Globus pallidus (tissue), 1 donor: Measurements from ENCODE around the gene MT2A.
"Not testable (repeated sequence)": the region's sequence is repeated elsewhere in the genome, so short reads cannot be mapped to it uniquely, and the experiment has no call there.

Experiments
- DNase-seq: peaks from one replicate; pipeline ENCODE4 v3.0.0-alpha.2; 2015; ENCODE audit warnings: low spot score

The MT2A gene

DNA sequence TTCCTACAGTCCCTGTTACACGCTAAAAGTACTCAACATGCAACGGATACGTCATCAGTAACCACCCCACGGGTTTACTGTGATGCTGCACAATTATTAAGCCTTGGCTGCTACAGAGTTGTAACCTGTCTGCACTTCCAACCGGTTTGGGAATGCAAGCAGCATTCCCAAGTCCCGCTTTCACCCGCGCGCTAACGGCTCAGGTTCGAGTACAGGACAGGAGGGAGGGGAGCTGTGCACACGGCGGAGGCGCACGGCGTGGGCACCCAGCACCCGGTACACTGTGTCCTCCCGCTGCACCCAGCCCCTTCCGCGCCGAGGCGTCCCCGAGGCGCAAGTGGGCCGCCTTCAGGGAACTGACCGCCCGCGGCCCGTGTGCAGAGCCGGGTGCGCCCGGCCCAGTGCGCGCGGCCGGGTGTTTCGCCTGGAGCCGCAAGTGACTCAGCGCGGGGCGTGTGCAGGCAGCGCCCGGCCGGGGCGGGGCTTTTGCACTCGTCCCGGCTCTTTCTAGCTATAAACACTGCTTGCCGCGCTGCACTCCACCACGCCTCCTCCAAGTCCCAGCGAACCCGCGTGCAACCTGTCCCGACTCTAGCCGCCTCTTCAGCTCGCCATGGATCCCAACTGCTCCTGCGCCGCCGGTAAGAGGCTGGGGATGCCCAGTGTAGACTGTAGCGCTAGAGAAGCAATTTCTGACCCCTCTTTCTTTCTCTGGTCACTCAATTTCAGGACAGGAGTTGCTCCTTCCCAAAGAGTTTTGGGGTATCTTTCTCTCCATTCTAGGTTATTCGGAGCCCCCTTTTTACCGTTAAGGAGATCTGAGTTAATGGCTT lies at the start of gene MT2A:
MT2A (plus strand) TSS at position 542 of the 833 bp plus-strand sequence; CDS start at position 614, 72 bp downstream.
- DNase-seq, result peak; percentile 93

DNA sequence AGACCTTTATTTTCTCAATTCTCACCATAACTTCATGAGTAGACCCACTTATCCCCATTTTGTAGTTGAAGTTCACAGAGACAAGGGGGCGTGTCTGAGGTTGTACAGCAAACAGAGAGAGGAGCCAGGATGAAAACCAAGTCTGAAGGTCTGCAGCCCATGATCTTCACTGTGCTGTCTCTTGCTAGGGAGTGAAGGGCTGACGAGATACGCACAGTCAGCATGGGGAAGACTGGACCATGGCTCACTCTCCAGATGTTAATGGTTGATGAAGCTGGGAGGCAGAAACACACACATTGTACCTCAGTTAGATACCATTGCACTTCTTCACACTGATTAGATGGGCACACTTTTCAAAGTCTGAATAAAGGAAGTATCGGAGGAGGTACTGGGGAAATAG lies 49.3 kb upstream of the MT2A start:
- DNase-seq, result no peak

DNA sequence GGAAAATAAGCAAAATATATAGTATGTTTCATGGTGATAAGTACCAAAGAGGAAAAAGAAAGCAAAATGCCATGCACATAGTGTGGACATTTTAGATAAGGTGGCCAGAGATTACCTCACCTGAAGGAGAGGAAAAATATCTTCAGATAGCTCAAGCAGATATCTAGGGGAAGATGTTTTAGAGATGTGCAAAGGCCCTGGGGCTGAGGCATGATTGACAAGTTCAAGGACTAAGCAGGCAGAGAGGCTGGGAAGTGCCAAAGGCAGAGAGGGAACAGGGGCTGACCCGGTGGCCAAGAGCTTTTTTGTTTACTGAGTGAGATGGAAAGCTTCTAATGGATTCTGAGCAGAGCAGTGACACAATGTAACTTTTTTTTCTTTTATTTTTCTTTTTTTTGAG lies 47.9 kb upstream of the MT2A start:
- no peak for DNase-seq

DNA sequence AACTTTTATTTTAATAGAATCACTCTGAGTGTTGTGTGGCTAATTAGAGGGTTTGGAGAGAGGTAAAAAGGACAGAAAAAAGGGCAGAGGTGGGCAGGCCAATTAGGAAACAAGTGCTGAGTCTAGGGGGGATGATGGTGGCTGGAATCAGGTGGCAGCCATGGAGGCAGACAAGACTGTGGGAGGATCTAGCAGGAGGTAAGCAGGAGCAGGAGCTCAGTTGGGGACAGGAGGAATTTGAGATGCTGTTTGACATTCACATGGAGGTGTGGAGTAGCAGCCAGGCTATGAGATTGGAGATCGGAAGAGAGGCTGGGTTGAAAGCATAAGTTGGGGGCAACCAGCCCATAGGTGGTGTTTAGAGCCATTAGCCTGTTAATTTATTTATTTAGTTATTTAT lies 47.3 kb upstream of the MT2A start:
- no peak for DNase-seq

DNA sequence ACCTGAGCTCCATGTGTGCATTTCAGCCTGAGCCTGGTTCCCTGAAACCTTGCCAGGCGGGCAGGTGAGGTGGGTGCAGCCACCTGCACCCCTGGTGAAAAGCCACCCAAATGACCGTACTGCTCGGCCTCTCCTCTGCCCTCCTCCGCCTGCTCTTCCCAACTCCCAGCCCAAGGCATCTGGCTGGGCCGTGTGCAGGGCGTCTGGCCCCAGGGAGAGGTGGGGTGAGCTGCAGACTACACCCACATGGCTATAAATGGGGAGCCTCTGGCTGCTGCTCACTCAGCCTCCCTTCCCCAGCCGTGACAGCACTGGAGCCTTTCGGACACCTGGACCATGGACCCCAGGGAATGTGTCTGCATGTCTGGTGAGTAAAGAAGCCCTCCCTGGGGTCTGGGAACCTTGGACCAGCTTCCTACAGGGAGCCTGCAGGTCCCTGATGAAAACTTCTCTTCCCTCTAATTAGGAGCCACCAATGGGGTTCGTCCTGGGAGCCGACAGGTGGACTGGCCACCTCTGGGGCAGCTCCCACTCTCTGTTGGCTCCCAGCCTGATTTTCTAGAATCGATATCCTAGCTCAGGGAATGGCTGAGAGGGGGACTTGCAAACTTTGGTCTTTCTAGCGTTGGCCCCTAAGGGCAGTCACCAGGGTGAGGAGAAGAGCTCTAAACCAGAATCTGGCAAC lies 43.4 kb upstream of the MT2A start, which contains the start of gene MT4:
MT4 (plus strand) TSS at position 281 of the 685 bp plus-strand sequence; CDS start at position 337, 56 bp downstream.
- no peak for DNase-seq

DNA sequence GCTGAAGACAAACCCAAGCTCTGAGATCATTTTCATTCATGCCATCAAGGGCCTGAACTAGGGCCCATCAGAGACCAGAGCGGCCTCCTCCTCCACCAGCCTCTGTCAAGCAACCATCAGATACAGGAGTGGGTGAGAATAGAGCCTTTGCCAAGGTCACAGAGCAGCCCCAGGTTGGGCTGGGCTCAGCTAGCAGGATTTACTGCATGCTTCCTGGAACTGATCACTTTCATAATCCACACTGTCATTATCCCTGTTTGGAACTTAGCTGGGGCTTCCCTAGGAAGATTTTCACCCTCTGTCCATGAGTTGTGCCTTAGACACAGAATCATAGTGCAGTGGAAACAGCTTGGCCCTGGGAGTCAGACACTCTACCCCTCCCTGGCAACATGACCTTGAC lies 38.4 kb upstream of the MT2A start:
- DNase-seq, result no peak

DNA sequence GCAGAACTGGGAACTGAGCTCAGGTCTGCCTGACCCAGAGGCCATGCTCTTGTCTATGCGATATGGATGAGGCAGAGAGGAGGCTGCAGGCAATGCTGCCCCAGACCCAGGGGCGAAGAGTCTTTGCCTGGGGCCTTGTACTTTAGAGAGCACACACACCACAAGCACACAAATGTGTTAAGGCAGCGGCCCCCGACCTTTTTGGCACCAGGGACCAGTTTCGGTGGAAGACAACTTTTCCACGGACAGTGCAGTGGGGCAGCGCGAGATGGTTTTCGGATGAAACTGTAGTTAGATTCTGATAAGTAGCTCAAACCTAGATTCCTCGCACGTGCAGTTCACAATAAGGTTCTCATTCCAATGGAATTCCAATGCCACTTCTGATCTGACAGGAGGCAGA lies 36.9 kb upstream of the MT2A start:
- DNase-seq, result no peak

DNA sequence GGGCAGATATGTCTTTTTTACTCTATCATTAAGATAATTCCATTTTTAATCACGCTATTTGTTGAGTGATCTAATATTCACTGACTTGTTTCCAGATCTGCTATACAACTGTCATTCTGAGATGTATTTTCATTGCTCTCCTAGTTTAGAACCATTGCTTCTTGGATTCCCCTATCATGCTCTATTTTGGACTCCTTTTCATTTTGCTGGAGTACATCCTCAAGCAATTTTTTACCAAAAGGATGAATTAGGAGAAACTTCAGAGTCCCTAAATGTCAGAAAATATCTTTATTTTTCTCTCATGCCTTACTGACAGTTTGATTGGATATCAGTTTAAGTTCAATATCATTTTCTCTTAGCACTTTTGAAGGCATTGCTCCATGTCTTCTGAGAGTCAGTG lies 33.8 kb upstream of the MT2A start:
- no peak for DNase-seq

DNA sequence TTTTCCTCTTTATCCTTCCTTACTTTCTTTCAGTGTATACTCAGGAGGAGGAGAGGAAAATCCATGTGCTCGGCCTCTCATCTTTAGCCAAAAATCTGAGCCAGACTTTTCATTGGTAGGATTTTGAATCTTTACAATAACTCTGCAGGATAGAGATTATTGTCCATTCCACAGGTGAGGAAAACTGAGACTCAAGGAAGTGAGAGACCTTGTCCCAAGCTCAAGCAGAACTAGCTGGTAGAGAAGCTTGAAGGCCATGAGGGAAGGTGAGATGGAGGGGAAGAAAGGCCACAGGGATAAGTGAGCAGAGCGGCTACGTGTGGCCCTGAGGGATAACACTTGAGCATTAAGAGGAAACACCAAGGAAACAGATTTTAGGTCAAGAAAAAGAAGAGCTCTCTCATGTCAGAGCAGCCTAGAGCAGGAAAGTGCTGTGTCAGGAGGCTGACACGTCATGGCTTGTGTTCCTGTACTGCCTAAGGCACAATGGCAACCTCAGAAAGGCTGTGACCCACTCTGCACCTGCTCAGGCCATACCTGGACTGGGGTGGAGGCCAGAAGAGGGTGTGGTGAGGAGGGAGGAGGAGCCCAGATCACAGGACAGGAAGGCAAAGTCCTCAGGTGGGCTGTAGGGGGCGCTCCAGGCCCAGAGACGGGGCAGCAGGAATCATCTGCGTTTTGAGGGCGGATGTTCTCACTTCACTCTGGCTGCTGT lies 31.6 kb upstream of the MT2A start:
- DNase-seq, result peak; percentile 38

DNA sequence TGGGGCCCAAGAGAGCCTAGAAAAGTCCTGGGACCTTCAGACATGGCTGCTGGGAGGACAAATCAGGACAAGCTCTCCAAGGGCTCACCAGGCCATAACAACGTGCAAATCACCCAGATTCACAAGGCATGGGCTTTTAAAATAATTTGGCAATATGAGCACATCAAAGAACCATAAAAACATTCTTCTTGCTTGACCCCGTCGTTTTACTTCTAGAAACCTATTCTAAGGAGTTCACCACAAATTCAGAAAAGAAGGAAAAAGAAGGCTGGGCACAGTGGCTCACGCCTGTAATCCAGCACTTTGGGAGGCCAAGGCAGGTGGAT lies 31.1 kb upstream of the MT2A start:
- no peak for DNase-seq

DNA sequence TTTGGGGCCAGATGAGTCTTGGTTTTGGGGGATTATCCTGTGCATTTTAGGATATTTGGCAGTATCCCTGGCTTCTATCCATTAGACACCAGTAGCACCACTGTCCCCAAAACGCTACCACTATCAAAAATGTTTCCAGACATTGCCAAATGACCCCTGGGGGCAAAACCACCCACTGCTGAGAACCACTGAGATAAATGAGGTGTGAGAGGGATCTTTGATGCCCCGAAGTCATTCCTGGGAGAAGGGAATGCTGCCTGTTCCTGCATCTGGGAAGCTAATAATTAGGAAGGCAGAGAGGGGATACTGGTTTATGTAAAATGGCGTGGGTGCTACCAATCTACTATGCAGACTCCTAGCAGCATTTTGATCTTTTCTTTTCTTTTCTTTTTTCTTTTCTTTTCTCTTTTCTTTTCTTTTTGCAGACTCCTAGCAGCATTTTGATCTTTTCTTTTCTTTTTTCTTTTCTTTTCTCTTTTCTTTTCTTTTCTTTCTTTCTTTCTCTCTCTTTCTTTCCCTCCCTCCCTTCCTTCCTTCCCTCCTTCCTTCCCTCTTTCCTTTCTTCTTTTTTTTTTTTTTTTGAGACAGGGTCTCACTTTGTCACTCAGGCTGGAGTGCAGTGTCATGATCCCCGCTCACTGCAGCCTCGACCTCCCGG lies 27.9 kb upstream of the MT2A start:
- no peak for DNase-seq

DNA sequence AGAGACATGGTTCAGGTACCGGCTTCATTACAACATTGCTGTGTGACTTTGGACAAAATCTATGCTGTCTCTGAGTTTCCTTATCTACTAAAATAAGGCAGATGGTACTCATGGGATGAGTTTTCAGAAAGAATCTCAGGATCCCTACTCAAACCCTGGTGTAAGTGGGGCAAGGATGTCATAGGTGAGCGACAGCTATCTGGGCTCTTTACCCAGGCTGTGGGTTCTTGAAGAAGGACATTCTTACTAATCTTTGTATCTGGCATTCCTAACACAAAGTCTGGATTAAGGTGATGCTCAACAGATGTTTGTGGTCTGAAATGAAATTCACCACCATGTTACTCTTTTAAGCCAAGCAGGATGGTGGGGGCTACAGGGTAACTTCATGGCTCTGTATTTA lies 25.5 kb upstream of the MT2A start:
- DNase-seq, result not testable (repeated sequence)

DNA sequence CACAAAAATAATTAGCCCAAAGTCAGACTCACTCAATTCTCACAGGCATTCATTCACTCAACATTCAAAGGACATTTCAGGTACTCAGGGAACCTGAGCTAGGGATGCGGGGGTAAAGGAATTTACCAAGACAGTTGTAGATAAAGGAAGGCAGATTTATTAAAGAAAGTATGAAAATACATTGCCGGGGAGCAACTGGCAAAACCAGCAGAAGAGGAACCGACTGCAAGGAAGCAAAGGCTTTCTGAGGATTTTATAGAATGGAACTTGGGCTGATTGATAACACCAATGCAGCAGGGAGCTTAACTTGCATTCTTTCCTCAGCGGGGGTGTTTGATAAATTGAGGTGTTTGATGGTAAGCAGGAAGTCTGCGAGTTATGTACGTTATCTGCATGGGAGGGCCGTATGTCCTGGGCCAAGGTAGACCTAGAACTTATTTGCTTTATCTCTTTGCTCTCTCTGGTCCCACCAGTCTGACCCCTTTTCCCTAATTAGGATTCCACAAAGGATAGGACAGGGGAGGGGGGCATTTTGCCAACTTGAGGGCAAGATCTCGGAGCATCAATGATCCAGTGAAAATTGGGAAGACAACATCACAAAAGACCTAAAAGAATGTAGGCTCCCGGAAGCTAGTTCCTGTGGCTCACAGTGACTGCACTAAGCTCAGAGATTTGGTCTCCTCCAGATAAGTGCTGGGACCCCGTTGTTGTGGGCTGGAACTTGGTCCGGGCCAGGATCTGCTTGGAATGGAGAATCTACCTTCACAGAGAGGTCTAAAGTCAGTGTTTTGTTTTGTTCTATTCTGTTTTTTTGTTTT lies 24.8 kb upstream of the MT2A start:
- DNase-seq, result no peak

DNA sequence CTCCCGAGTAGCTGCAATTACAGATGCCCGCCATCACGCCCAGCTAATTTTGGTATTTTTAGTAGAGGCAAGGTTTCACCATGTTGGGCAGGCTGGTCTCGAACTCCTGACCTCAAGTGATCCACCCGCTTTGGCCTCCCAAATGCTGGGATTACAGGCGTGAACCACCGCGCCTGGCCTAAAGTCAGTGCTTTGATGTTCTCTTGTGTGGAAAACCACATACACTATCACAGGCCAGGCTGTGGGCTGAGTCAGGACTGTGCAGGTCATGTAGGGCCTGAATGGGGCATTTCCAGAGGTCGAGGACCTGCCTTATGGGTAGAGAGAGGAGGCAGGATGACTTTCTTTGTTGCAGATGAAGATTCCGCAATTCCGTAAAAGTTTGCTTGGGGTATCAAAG lies 24.1 kb upstream of the MT2A start:
- no peak for DNase-seq

DNA sequence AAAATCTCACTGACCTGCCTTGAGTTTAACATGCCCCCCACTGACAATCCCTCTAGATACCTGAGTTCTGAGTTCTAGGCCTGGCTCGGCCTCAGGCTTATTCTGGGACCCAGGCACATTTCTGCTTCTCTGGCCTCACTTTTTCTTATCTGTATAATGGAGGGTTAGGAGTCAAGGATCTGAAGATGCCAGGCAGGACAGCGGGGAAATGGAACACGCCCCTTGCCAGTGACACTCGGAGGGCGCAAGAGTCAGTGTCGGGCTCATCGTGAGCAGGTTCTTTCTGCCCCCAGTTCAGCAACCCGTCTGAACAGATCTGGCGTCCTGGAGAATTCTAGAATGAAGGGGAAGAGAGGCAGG lies 19.6 kb upstream of the MT2A start:
- no peak for DNase-seq

DNA sequence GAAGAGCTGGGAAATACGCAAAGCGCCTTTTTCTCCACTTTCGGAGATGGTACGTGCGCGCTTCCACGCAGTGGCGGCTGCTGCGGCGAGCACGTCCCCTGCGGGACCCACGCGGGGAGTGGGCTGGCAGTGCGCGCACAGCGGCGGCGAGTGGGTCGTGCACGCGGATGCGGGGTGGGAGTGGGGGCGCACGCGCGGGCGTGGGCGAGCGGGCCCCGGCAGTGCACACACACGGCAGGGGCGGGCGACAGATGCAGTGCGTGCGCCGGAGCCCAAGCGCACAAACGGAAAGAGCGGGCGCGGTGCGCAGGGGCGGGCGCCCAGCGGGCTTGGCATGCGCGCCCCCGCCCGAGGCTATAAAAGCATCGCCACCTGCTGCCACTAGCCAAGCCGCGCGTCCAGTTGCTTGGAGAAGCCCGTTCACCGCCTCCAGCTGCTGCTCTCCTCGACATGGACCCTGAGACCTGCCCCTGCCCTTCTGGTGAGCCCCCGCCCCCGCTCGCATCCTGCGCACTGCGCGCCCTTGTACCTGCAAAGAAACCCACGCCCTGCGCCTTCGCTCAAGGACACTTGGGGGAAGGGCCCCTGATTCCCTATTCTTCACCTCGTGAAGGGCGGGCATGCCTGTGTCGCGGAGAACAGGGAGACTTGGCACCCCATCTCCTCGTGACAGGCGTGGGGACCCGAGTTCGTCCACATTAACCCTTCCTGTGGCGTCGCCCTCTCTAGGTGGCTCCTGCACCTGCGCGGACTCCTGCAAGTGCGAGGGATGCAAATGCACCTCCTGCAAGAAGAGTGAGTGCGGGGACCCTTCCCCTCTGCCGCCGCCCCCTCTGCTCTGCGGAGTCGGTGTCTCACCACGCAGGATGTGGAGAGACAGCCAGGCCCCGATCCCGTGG lies 19.0 kb upstream of the MT2A start, which contains the start of gene MT3:
MT3 (plus strand) TSS at position 388 of the 899 bp plus-strand sequence; CDS start at position 451, 63 bp downstream.
- peak; percentile 64 for DNase-seq

DNA sequence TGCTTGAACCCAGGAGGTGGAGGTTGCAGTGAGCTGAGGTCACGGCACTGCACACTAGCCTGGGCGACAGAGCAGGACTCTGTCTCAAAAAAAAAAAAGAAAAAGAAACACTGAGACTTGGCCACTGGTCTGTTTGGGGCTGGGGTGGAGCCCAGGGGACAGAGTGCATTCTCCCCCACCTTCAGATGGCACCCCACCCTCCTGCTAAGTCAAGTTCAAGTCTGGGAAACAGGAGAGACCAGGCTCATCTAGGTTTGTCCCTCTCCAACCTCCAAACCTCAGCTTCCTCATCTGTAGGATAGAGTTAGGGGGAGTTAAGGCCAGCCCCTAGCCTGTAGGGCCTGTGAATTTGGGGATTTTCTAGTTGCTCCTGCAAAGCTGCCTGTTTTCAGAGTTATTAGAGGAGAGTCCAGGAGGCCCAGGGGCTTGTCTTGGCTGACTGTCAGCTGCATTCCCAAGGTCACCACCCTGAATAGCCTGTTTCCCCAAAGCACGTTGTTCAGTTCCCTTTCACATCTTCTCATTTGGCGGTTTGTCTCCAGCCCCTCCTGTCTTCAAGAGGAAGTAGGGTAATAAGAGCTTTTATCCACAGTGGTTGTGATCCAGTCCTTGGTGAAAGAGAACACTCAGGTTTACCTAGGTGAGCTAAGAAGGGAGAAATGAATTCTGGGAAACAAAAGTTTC lies 16.9 kb upstream of the MT2A start:
- DNase-seq, result peak; percentile 21

DNA sequence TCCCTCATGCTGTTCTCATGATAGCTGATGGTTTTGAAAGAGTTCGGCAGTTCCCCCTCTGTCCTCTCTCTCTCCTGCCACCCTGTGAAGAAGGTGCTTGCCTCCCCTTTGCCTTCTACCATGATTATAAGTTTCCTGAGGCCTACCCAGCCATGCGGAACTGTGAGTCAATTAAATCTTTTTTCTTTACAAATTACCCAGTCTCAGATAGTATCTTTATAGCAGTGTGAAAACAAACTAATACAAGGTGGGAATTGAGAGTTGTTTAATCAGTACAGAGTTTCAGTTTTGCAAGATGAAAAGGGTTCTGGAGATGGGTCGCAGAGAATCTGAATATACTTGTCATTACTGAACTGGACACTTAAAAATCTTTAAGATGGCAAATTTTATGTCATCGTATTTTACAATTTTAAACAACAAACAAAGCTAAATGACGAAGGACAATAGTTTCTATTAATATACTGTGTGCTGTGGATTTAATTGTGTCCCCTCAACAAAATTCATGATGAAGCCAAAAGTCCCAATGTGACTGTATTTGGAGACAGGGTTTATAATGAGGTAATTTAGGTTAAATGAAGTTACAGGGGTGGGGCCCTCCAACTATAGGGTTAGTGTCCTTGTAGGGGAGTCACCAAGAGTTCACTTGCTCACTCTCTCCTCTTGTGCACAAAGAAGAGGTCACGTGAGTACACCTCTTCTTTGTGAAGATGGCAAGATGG lies 14.7 kb upstream of the MT2A start:
- DNase-seq, result no peak

DNA sequence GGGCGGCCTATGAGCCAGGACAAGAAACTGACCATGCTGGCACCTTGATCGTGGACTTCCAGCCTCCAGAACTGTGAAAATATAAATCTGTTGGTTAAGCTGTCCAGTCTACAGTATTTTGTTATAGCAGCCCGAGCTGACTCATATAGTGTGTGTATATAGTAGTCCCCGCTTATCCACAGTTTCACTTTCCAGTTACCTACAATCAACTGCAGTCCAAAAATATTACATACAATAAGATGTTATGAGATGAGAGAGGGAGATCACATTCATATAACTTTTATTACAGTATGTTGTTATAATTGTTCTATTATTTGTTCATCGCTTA lies 14.1 kb upstream of the MT2A start:
- DNase-seq, result no peak
